Coronary artery (tissue), 2 donors: ENCODE data around the gene BMPR1A.

ENCODE experiments used
- DNase-seq: peaks from one replicate; pipeline ENCODE4 v3.0.0-alpha.2; 2017; ENCODE audit warnings: low spot score
- H3K27ac ChIP-seq, 2 donors: fragments of 200-600 bp; sonication (generic); one replicate each; pipeline ENCODE4 v1.5.1; 2016 to 2019
- H3K4me3 ChIP-seq: fragments of 200-600 bp; sonication (generic); 2 replicates; pipeline ENCODE4 v1.5.1; 2016; ENCODE audit warnings: mild to moderate bottlenecking, moderate library complexity
- CTCF ChIP-seq: fragments of 200-600 bp; sonication (generic); IDR thresholded peaks from one replicate; pipeline ENCODE4 v1.5.1; 2019; ENCODE audit warnings: antibody characterized with exemption

The BMPR1A gene

GRCh38 chr10:86889997-86890396 is 133.6 kb downstream of the BMPR1A start:
- Histone ChIP-seq H3K4me3 (no peak overlapping the region), H3K27ac (no peak overlapping the region)
- no peak for DNase-seq
- no peak for TF ChIP-seq CTCF

- no peak for TF ChIP-seq CTCF
- no peak overlapping the region for H3K4me3 ChIP-seq
- H3K27ac ChIP-seq = no peak overlapping the region
- DNase-seq = no peak
Measured at GRCh38 chr10:86898511-86898910, 142.1 kb downstream of the BMPR1A start.

- TF ChIP-seq CTCF = no peak
- H3K27ac ChIP-seq = no peak overlapping the region
- DNase-seq = no peak
- H3K4me3 ChIP-seq = no peak overlapping the region
Measured at GRCh38 chr10:86899132-86899531, 142.7 kb downstream of the BMPR1A start.

DNA sequence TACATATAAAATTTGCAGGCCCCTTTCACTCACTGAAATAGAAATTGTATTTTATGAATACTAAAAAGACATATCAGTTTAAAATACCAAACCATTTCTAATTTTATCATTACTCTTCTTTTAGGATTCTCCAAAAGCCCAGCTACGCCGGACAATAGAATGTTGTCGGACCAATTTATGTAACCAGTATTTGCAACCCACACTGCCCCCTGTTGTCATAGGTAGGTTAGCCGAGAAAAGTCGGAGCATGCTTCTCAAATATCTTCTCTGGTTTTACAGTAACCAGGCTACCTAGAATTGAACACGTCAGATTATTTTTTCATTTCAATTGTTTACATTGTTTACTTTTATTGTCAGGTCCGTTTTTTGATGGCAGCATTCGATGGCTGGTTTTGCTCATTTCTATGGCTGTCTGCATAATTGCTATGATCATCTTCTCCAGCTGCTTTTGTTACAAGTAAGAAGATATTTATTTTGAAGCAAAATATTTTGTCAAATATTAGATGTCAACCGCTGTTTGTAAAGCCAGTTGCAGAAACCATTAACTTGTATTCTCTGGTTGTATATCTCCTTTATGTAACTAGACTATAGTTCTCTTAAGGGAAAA is 143.4 kb downstream of the BMPR1A start:
- no peak for DNase-seq
- TF ChIP-seq CTCF = peak; percentile 49
- H3K27ac ChIP-seq = no peak overlapping the region
- H3K4me3 ChIP-seq = no peak overlapping the region

- TF ChIP-seq CTCF = no peak
- Histone ChIP-seq H3K4me3 (no peak overlapping the region), H3K27ac (peak overlapping the region in 1 of 2 donors; percentile 51)
- DNase-seq = peak; percentile 83
Measured at GRCh38 chr10:86900955-86901354, 144.5 kb downstream of the BMPR1A start.

GRCh38 chr10:86904600-86904999 is 148.2 kb downstream of the BMPR1A start:
- Histone ChIP-seq H3K27ac (no peak overlapping the region), H3K4me3 (no peak overlapping the region)
- TF ChIP-seq CTCF = no peak
- no peak for DNase-seq

DNA sequence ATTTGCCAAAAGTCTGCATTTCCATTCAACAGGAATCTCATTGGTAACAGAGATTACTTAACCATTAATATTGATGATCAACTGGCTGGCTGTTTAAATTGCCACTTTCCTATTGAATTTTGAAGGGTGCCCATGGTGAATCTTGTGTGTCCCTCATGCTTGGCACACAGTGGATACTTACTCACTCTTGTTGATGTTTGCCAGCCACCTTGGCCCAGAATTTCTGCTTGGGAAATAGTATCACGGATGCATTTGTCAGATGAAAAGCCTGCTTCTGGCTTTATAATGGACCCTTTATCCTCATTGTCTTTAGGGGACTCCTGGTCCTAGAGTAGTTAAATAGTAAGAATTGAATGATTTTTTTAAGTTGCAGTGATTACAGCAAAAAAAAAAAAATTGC is 149.0 kb downstream of the BMPR1A start:
- TF ChIP-seq CTCF = no peak
- no peak overlapping the region for H3K27ac ChIP-seq
- no peak overlapping the region for H3K4me3 ChIP-seq
- no peak for DNase-seq
